ENCODE data around the gene PAM16. TPM values are rescaled to one million over a fixed set of nuclear protein-coding genes. Genes with fewer than 3 reads are reported as not detected.

PAM16 gene
- total RNA-seq, 1 donor from 2014 or later, result 58.6 TPM

DNA sequence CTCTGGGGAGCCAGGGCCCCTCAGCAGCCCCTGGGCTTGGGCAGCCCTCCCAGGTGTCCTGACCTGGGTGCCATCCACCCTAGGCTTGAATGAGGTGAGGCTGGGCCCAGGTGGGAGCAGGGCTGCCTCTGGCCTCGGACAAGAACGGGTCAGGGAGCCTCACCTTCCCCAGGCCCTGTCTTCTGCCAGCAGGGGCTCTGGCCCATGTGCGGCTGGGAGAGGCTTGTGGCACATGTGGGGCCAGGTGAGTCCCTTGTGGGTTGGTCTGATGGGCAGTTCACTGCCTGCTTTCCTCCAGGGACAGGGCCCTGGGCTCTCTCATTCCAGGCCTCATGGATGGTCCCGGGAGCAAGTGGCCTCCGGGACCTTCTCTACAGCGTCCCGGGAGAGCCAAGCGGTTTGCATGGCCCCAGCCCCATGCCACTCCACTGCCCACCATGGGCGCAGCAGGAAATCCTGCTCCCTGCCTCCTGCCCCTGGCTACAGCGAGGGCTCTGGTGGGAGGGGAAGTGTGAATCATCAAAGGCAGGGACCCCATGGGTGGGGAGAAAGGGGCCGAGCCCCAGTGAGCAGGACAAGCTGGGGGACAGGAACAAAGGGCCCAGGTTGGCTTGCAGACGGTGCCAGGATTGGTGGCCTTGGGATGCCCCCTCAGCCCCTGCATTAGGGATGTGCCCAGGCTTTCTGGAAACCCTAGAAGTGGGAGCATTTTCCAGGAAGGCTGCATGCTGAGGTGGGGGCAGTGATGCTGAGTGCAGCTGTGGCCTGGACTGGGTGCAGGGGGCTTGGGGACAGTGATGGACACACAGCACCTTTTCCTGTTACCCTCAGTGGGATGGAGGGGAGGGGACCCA, 32.7 kb upstream of the PAM16 start:
- DNase-seq (ENCODE audit: low spot score), result no peak

DNA sequence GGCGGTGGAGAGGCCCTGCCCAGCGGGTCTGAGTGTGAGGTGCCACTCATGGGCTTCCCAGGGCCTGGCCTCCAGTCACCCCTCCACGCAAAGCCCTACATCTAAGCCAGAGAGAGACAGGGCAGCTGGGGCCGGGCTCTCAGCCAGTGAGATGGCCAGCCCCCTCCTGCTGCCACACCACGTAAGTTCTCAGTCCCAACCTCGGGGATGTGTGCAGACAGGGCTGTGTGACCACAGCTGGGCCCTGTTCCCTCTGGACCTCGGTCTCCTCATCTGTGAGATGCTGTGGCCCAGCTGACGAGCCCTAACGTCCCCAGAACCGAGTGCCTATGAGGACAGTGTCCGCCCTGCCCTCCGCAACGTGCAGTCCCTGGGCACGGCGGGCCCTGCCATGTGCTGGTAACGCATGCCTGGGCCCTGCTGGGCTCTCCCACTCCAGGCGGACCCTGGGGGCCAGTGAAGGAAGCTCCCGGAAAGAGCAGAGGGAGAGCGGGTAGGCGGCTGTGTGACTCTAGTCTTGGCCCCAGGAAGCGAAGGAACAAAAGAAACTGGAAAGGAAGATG, 31.8 kb upstream of the PAM16 start:
- no peak for DNase-seq (ENCODE audit: low spot score)

DNA sequence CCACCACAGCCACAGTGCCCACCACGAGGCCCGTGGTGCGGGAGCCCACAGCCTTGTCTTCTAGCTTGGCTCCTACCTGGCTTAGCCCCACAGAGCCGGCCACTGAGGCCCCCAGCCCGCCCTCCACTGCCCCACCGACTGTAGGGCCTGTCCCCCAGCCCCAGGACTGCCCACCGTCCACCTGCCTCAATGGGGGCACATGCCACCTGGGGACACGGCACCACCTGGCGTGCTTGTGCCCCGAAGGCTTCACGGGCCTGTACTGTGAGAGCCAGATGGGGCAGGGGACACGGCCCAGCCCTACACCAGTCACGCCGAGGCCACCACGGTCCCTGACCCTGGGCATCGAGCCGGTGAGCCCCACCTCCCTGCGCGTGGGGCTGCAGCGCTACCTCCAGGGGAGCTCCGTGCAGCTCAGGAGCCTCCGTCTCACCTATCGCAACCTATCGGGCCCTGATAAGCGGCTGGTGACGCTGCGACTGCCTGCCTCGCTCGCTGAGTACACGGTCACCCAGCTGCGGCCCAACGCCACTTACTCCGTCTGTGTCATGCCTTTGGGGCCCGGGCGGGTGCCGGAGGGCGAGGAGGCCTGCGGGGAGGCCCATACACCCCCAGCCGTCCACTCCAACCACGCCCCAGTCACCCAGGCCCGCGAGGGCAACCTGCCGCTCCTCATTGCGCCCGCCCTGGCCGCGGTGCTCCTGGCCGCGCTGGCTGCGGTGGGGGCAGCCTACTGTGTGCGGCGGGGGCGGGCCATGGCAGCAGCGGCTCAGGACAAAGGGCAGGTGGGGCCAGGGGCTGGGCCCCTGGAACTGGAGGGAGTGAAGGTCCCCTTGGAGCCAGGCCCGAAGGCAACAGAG, 31.0 kb upstream of the PAM16 start:
- DNase-seq (ENCODE audit: low spot score), result no peak

DNA sequence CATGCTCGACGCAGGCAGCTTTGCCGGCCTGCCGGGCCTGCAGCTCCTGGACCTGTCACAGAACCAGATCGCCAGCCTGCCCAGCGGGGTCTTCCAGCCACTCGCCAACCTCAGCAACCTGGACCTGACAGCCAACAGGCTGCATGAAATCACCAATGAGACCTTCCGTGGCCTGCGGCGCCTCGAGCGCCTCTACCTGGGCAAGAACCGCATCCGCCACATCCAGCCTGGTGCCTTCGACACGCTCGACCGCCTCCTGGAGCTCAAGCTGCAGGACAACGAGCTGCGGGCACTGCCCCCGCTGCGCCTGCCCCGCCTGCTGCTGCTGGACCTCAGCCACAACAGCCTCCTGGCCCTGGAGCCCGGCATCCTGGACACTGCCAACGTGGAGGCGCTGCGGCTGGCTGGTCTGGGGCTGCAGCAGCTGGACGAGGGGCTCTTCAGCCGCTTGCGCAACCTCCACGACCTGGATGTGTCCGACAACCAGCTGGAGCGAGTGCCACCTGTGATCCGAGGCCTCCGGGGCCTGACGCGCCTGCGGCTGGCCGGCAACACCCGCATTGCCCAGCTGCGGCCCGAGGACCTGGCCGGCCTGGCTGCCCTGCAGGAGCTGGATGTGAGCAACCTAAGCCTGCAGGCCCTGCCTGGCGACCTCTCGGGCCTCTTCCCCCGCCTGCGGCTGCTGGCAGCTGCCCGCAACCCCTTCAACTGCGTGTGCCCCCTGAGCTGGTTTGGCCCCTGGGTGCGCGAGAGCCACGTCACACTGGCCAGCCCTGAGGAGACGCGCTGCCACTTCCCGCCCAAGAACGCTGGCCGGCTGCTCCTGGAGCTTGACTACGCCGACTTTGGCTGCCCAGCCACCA, 30.2 kb upstream of the PAM16 start:
- DNase-seq (ENCODE audit: low spot score), result no peak

DNA sequence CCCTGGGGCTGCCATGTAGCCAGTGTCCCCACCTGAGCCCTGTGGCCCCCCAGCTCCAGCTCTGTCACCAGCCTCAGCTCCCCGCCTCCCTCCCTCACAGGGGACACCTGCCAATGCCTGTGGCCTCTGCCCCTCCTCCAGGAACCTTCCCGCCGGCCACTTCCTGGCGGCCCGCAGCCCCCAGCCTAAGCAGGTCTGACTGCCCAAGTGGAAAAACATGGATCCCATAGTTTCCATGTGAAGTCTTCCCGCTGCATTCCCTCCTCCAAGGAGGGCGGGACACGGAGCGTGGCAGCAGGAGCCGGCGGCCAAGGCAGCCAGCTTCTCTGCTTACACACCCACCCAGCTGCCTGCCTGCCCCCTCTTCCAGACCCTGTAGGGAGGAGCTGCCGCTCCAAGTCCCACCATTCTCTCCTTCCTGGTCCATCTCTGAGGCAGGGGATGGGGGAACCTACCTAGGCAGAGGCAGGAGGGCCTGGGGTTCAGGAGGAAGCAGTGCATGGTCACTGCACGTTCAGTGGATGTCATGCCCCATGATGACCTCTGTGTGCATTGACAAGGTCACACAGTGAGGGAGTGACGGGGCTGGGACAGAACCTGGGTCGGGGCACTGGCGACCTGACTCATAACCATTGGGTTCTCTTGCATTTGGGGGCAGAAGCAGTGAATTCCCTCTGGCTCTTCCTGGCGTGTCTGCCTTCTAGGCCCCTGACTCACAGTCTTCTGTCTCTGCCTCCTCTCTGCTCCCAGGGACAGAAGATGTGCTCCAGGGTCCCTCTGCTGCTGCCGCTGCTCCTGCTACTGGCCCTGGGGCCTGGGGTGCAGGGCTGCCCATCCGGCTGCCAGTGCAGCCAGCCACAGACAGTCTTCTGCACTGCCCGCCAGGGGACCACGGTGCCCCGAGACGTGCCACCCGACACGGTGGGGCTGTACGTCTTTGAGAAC, 29.3 kb upstream of the PAM16 start:
- no peak for DNase-seq (ENCODE audit: low spot score)

DNA sequence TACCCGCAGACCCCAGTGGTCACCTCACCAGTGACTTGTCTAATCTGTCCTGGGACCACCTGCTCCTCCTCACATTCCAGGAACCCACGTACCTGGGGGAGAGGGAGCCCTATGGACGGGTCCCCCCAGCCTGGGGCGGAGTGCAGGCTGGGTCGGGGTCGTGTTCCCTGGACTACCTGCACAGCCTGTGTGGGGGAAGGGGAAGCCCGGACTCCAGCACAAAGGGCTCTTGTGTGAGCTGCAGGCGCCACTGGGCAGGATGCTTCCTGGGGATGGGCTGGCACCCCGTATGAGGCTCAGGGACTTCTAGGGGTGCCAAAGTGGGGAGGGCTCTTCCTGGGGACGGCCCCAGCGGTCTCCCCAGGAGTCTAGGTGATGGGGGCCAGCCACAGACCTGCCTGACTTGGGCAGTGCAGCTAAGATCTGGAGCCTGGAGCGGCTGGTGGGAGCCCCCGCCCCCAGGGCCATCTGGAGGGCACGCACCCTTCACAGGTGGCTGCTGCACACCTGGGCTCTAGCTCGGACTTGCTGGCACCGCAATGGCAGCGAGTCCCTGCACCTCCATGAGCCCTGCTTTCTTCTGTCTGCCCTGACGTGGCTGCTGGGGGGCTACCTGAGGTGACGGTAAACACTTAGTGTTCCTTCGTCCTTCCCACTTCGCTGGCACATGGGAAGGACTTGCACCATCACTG, 28.0 kb upstream of the PAM16 start:
- no peak for DNase-seq (ENCODE audit: low spot score)

DNA sequence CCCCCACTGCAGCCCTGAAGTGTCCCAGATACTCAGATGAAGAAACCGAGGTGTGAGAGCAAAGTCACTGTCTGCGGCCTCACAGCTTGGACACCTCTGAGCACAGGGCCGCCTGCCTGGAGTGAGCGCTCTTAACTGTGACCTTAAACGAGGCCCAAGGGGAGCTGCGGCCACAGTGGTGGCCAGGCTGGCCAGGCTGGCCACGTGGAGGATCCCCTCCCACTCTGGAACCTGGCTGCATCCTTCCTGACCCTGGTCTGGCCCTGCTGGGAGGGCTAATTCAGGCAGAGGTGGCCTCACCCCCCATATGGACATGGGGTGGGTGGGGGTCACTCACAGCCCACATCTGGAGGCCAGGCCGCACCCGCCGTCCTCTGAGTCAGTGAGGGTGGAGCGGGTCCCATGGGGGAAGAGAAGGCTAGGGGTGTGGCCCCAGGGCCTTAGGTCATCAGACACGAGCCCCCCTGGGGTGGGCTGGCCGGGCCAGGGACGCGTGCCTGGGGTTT, 27.1 kb upstream of the PAM16 start:
- DNase-seq (ENCODE audit: low spot score), result no peak

DNA sequence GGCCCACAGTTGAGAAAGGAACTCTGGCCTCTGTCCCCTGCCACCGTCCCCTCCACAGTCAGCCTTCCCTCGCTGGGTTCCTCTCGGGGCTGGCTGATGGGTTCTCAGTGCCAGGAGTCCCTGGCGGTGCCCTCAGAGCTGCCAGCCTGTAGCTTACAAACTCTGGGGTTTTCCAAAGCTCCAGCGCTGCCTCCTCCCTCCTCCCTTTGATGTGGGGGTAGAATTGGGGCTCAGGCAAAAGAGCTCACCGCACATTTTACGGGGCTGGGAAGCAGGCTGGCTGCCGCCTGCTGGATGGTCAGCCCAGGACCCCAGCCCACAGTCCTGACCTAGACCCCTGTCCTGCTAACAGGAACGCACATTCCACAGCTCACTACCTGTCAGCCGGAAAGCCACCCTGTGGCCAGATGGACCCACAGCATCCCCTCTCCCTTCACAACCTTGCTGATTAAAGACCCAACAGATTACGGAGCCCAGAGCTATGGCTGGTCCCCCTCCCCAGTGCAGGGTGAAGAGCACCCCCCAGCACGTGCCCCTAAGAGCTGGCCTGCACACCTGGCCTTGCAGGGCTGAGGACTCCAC, 26.5 kb upstream of the PAM16 start:
- DNase-seq (ENCODE audit: low spot score), result no peak

DNA sequence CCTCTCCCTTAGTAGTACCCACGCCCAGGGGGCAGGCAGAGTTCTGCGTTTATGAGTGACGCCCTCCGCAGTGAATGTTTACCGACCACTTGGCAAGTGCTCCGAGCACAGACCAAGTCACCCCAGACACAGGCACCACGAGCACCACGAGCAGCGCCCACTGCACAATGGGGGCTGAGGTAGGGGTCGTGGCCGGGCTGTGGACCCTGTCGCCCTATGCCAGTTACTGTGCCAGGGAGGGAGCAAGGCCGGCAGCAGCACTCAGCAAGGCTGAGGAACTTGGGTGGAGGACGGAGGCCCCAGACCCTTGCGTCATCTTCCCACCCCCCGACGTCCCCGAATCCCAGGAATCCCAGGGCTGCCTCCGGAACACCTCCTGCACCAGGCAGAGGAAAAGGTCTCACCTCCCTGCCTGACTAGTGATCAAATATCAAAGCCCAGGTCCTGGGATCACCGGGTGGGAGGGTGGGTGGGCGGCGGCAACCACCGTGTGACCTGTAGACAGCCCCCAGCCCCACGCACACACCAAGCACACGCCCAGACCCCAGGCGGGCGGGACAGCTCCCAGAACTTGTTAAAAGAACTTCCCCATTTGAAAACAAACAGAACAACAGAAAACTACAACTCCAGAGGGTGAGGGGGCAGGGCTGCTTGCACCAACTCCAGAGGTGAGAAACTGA, 25.9 kb upstream of the PAM16 start:
- no peak for DNase-seq (ENCODE audit: low spot score)

DNA sequence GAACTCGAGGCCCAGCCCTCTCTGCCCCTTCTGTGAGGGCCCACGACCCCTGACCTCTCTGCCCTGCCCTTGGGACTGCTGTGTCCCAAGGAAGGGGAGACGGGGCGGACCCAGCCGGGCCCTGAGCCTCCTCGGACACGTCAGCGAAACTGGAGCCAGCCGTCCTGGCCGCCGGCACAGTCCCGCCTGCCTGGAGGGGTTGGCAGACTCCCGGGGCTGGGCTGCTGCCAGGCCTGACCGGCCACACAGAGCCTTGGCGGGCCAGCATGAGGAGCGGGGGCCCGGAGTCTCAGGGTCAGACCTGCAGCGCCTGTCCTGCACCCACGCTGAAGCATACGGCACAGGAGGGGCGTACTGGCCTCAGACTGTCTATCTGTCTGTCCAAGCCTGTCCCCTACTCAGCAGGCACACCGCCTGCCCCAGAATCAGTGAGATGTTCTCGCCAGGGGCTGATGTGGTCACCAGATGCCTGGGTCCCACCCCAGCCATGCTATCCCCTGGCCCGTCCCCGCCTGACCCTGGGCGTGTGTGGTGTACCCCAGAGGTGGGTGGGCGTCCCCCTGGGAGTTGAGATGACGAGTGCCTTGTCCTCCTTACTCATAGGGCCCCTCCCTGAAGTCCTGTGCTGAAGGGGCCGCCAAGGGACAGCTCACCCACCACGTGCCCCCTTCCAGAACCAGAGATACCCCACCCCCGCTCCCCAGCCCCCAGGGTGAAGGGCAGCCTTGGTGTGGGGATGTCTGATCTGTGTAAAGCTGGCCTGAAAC, 25.2 kb upstream of the PAM16 start:
- DNase-seq (ENCODE audit: low spot score), result peak; percentile 90

DNA sequence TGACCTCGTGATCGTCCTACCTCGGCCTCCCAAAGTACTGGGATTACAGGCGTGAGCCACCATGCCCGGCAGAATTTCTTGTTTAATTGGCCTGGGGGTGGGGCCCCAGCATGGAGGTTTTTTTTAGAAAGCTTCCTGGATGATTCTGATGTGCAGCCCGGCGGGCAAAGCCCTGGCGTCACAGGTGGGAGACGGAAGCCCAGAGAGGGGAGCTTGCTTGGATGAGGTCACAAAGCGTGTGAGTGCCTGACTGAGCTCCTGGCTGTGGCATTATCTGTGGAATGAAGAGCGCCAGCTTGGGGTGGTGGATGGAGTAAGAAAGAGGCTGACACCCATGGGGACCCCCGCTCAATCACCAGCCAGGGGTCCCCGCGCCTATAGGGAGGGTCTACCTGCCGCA, 24.6 kb upstream of the PAM16 start:
- no peak for DNase-seq (ENCODE audit: low spot score)

DNA sequence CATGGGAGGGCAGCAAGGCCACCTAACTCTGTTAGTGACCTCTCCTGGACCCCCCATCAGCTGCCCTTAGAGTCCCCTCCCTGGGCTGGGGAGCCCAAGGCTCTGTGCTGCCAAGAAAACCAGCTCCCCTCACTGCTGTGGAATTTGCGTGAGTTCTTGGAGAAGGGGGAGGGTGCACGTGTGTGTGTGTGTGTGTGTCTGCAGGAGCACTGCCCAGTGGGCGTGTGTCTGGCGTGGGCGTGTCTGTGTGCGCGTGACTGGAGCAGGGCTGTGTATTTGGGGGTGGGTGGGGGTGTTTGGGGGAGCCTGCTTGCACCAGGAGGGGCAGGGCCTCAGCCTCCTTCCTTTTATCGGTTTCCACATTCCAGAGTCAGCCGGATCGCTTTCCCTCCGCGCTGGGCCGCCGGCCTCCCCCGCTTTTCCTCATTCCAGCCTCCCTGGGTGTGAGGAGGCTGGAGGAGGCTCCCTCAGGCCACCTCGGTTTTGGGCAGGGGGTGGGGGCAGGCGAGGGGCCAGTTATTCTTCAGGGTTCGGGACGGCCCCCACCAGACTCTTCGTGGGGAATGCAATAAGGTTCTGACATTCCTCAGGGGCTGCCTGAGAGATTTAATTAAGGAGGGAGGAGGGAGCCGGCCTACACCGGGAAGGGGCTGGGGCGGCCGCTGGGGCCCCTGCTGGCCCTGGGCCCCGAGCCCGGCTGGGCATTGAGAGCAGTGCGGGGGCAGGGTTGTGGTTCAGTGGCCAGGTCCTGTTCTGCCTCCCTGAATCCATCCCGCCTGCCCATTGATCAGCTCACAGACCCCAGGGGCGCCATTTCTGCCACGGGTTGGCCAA, 23.0 kb upstream of the PAM16 start:
- peak; percentile 89 for DNase-seq (ENCODE audit: low spot score)

DNA sequence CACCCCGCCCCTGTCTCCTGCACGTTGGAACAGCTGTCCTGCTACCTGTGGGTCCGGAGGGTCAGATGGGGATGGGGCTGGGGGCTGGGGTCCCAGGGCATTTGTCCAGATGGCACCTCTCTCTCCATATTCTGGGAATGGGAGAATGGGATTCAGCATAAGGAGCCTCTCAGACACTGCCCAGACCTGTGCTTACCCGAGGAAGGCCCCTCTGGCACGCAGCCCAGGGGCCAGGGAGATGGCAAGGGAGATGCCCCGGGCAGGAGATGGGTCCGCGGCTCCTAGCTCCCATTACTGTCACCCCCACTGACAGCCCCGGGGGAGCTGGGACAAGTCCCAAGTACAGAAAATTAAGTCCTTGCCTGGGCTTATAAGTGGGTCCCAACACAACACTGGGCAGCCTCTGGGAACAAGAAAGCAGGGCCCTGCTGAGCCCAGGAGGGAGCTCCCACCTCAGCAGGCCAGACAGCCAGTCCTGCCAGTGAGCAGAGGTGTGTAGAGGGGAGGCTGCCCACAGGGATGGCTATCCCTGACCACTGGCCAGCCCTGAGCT, 22.3 kb upstream of the PAM16 start:
- DNase-seq (ENCODE audit: low spot score), result no peak

DNA sequence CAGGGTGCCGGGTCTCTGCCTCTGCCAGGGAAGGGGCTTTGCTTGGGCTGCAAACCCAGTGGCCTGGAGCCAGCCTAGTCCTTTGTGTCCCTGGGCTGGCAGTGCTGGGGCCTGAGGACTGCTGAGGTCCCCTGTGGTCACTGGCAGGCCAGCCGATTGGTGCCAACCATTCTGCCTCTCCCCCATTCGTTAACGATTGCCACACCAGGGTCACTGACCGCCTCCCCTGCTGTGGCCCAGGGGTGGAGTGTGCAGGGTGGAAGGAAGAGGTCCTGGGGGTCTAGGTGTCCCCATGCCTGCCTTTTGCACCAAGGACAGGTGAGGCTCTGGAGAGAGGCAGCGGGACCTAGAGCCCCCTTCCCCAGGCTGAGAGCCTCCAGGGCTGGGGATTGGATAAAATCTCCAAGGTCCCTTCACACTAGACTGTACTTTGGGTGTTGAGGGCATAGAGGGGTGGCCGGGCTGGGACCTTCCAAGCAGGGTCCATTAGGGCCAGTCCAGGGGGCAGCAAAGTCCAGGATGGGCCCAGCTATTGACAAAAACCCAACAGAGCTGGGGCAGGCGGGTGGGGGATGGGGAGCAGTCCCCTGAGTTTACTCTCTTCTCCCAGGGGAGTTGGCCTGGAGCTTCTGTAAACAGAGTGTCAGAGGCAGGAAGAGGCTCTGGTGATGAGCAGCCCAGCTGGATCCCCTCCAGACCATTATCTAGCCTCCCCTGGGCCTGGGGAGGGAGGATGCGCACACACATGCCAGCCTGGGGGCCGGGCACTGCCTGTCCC, 21.6 kb upstream of the PAM16 start:
- no peak for DNase-seq (ENCODE audit: low spot score)

DNA sequence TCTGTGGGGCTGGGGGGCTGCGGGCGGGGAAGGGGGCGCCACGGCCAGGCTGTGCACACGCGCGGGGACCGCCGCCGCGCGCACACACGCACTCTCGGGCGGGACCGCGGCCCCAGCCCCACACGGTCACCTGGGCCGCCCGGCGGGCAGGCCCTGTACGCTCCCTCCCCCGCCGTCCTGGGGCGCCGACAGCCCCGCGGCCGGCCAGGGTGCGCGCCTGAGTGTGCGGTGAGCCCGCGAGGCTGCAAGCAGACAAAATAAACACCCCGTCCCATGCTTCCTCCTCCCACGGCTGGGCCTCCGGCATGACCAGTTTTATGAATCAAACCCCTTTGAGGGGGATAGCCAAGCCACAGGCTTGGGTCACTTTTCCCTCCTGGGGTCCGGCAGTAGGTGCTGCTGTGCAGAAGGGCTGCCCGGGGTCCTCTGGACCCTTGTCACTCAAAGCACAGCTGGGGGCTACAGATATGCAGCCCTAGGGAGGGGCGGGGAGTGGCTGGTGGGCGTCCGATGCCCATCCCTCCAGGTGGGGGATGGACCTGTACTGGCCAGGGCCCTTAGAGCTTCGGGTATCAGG, 21.0 kb upstream of the PAM16 start:
- DNase-seq (ENCODE audit: low spot score), result no peak
